Neuronal stem cell (in vitro differentiated cells): ENCODE data around the gene MITF.

Experiments used
- DNase-seq: peaks from one replicate; pipeline ENCODE4 v3.0.0-alpha.2; 2013; ENCODE audit warnings: low spot score
- H2AFZ ChIP-seq: one replicate; pipeline ENCODE4 v1.6.1; 2013; ENCODE audit warnings: mild to moderate bottlenecking, low read length, inconsistent platforms
- H2AK5ac ChIP-seq: 2 replicates; pipeline ENCODE4 v1.6.1; 2013; ENCODE audit warnings: low read depth, mild to moderate bottlenecking, inconsistent platforms, low read length, moderate library complexity, mixed read lengths
- H2BK120ac ChIP-seq: 2 replicates; pipeline ENCODE4 v1.6.1; 2013; ENCODE audit warnings: low read depth, mild to moderate bottlenecking, inconsistent platforms, low read length, moderate library complexity, mixed read lengths
- H2BK12ac ChIP-seq: one replicate; pipeline ENCODE4 v1.6.1; 2013; ENCODE audit warnings: low read length, inconsistent platforms
- H2BK15ac ChIP-seq: 2 replicates; pipeline ENCODE4 v1.6.1; 2013; ENCODE audit warnings: mild to moderate bottlenecking, low read length, inconsistent platforms, mixed read lengths
- H2BK5ac ChIP-seq: one replicate; pipeline ENCODE4 v1.6.1; 2013; ENCODE audit warnings: inconsistent platforms, mild to moderate bottlenecking, low read length, moderate library complexity
- H3K14ac ChIP-seq: one replicate; pipeline ENCODE4 v1.6.1; 2013; ENCODE audit warnings: low read length, inconsistent platforms
- H3K18ac ChIP-seq: 2 replicates; pipeline ENCODE4 v1.6.1; 2013; ENCODE audit warnings: low read length, inconsistent platforms
- H3K23ac ChIP-seq: 2 replicates; pipeline ENCODE4 v1.6.1; 2013; ENCODE audit warnings: low read depth, mild to moderate bottlenecking, mixed read lengths, low read length, inconsistent platforms; ENCODE audit not compliant: poor library complexity
- H3K27ac ChIP-seq: replicated peaks from 3 replicates; pipeline ENCODE4 v1.5.1; 2013; ENCODE audit warnings: low read length, inconsistent platforms
- H3K27me3 ChIP-seq, 3 experiments: 2 replicates each; pipeline ENCODE4 v1.6.1; 2013; ENCODE audit warnings: low read length in 3 of 3, mild to moderate bottlenecking in 2 of 3, inconsistent platforms in 1 of 3, low read depth in 1 of 3, mixed read lengths in 1 of 3, moderate library complexity in 1 of 3; ENCODE audit not compliant: control insufficient read depth in 3 of 3, insufficient read depth in 3 of 3
- H3K36me3 ChIP-seq, 2 donors: replicated peaks in 1 of 2; 2 replicates each; pipeline ENCODE4 v1.6.1; 2013; ENCODE audit warnings: low read length in 2 of 2; ENCODE audit not compliant: control insufficient read depth in 2 of 2, insufficient read depth in 2 of 2
- H3K4ac ChIP-seq: 2 replicates; pipeline ENCODE4 v1.6.1; 2013; ENCODE audit warnings: inconsistent platforms, mild to moderate bottlenecking, low read length, moderate library complexity
- H3K4me1 ChIP-seq, 2 donors: 1 replicate in 1 of 2; 2 replicates in 1 of 2; pipeline ENCODE4 v1.6.1; 2013; ENCODE audit warnings: low read length in 2 of 2, low read depth in 1 of 2; ENCODE audit not compliant: control insufficient read depth in 2 of 2, insufficient read depth in 1 of 2
- H3K4me2 ChIP-seq: one replicate; pipeline ENCODE4 v1.6.1; 2013; ENCODE audit warnings: mild to moderate bottlenecking, low read length, inconsistent platforms; ENCODE audit not compliant: insufficient read depth, poor library complexity, severe bottlenecking
- H3K4me3 ChIP-seq, 2 donors: 2 replicates each; pipeline ENCODE4 v1.5.1; 2013; ENCODE audit warnings: low read length in 2 of 2, mild to moderate bottlenecking in 2 of 2, inconsistent platforms in 1 of 2, moderate library complexity in 1 of 2
- H3K79me1 ChIP-seq: one replicate; pipeline ENCODE4 v1.6.1; 2013; ENCODE audit warnings: low read depth, mild to moderate bottlenecking, inconsistent platforms, low read length, moderate library complexity
- H3K9ac ChIP-seq: one replicate; pipeline ENCODE4 v1.6.1; 2013; ENCODE audit warnings: mild to moderate bottlenecking, low read depth, low read length, inconsistent platforms; ENCODE audit not compliant: poor library complexity
- H3K9me3 ChIP-seq, 2 donors: replicated peaks in 1 of 2; 2 replicates each; pipeline versions ENCODE3 to v1.6.1; 2013; ENCODE audit warnings: low read length in 2 of 2, mild to moderate bottlenecking in 2 of 2, inconsistent platforms in 1 of 2, low read depth in 1 of 2, mixed read lengths in 1 of 2, moderate library complexity in 1 of 2; ENCODE audit not compliant: control insufficient read depth in 2 of 2, insufficient read depth in 1 of 2
- H4K8ac ChIP-seq: one replicate; pipeline ENCODE4 v1.6.1; 2013; ENCODE audit warnings: low read depth, mild to moderate bottlenecking, inconsistent platforms, low read length, moderate library complexity
- H4K91ac ChIP-seq: one replicate; pipeline ENCODE4 v1.6.1; 2013; ENCODE audit warnings: low read length, low read depth, mild to moderate bottlenecking, inconsistent platforms; ENCODE audit not compliant: poor library complexity
- WGBS, 2 donors: extraction: QIAGEN DNeasy Blood & Tissue Kit; methylation state at CpG; one replicate each; pipeline ENCODE4 v1.1.7; 2013; ENCODE audit warnings: missing lambda C conversion rate in 2 of 2, mixed read lengths in 1 of 2; ENCODE audit not compliant: insufficient read length in 2 of 2, insufficient replicate concordance in 1 of 2; ENCODE audit errors: extremely low coverage in 2 of 2; 5-methylcytosine and 5-hydroxymethylcytosine counted together

The MITF gene

GRCh38 chr3:69893274-69893673, 154.0 kb downstream of the MITF start:
- H4K8ac ChIP-seq, result no peak overlapping the region
- no peak overlapping the region for H3K4me3 ChIP-seq
- H3K9ac ChIP-seq, result no peak overlapping the region
- no peak overlapping the region for H3K4ac ChIP-seq
- H2BK15ac ChIP-seq, result no peak overlapping the region
- DNase-seq, result no peak
- H2BK12ac ChIP-seq, result no peak overlapping the region
- H3K27me3 ChIP-seq, result no peaks in the 10 kb centered on the region
- no peak overlapping the region for H2BK120ac ChIP-seq
- no peak overlapping the region for H2AK5ac ChIP-seq
- no peak overlapping the region for H2AFZ ChIP-seq
- H3K9me3 ChIP-seq, result no peaks in the 10 kb centered on the region
- no peak overlapping the region for H3K18ac ChIP-seq
- no peaks in the 10 kb centered on the region for H3K36me3 ChIP-seq
- no peak overlapping the region for H4K91ac ChIP-seq
- no peak overlapping the region for H3K23ac ChIP-seq
- H3K27ac ChIP-seq, result no peak overlapping the region
- no peak overlapping the region for H2BK5ac ChIP-seq
- no CpG with 5 or more reads among the region's 4 CpGs for WGBS, 2 donors
- peaks cover 0 to 7% of the 10 kb centered on the region in 2 donors for H3K4me1 ChIP-seq
- H3K4me2 ChIP-seq, result no peak overlapping the region
- H3K14ac ChIP-seq, result no peak overlapping the region
- no peaks in the 10 kb centered on the region for H3K79me1 ChIP-seq

- WGBS, 2 donors, result no CpG with 5 or more reads among the region's 1 CpG
- H4K8ac ChIP-seq, result no peak overlapping the region
Observed at GRCh38 chr3:69896095-69896494, 156.8 kb downstream of the MITF start.

GRCh38 chr3:69900331-69900730, 161.1 kb downstream of the MITF start:
- DNase-seq, result no peak
- H3K14ac ChIP-seq, result no peak overlapping the region
- no peaks in the 10 kb centered on the region for H3K27me3 ChIP-seq
- no peak overlapping the region for H2BK5ac ChIP-seq
- no peak overlapping the region for H2AFZ ChIP-seq
- H3K23ac ChIP-seq, result no peak overlapping the region
- H2BK15ac ChIP-seq, result no peak overlapping the region
- H4K8ac ChIP-seq, result no peak overlapping the region
- H3K4ac ChIP-seq, result no peak overlapping the region
- H3K4me1 ChIP-seq, result peaks cover 0 to 10% of the 10 kb centered on the region in 2 donors
- no peak overlapping the region for H4K91ac ChIP-seq
- peak overlapping the region; percentile 36 for H3K27ac ChIP-seq
- H3K18ac ChIP-seq, result no peak overlapping the region
- H2BK120ac ChIP-seq, result no peak overlapping the region
- no peaks in the 10 kb centered on the region for H3K79me1 ChIP-seq
- no peak overlapping the region for H2AK5ac ChIP-seq
- H3K36me3 ChIP-seq, result no peaks in the 10 kb centered on the region
- H2BK12ac ChIP-seq, result no peak overlapping the region
- no peak overlapping the region for H3K9ac ChIP-seq
- no peaks in the 10 kb centered on the region for H3K9me3 ChIP-seq
- WGBS, 2 donors, result no CpG with 5 or more reads among the region's 1 CpG
- no peak overlapping the region for H3K4me2 ChIP-seq
- H3K4me3 ChIP-seq, result no peak overlapping the region

More at GRCh38 chr3:69896095-69896494, 156.8 kb downstream of the MITF start:
- Histone ChIP-seq H3K79me1 (no peaks in the 10 kb centered on the region), H4K91ac (no peak overlapping the region), H3K27me3 (no peaks in the 10 kb centered on the region), H3K4me3 (no peak overlapping the region), H2BK15ac (no peak overlapping the region), H3K9me3 (no peaks in the 10 kb centered on the region), H3K27ac (no peak overlapping the region), H2AK5ac (no peak overlapping the region), H3K18ac (no peak overlapping the region), H3K23ac (no peak overlapping the region), H2BK5ac (no peak overlapping the region), H3K4me1 (peaks cover 0 to 7% of the 10 kb centered on the region in 2 donors), H3K4me2 (no peak overlapping the region), H3K4ac (no peak overlapping the region), H2AFZ (no peak overlapping the region), H3K9ac (no peak overlapping the region), H2BK120ac (no peak overlapping the region), H3K36me3 (no peaks in the 10 kb centered on the region), H2BK12ac (no peak overlapping the region), H3K14ac (no peak overlapping the region)
- DNase-seq, result no peak

- H3K4me1 ChIP-seq, result peaks cover 0 to 8% of the 10 kb centered on the region in 2 donors
Observed at GRCh38 chr3:69901802-69902201, 162.5 kb downstream of the MITF start.

More at GRCh38 chr3:69901802-69902201, 162.5 kb downstream of the MITF start:
- no peak overlapping the region for H3K9ac ChIP-seq
- H3K27ac ChIP-seq, result no peak overlapping the region
- no peaks in the 10 kb centered on the region for H3K79me1 ChIP-seq
- H3K4me3 ChIP-seq, result no peak overlapping the region
- H3K9me3 ChIP-seq, result no peaks in the 10 kb centered on the region
- H2AFZ ChIP-seq, result no peak overlapping the region
- no peak overlapping the region for H3K14ac ChIP-seq
- peak overlapping the region; percentile 51 for H2BK15ac ChIP-seq
- no peak overlapping the region for H3K4ac ChIP-seq
- H4K91ac ChIP-seq, result no peak overlapping the region
- no peak for DNase-seq
- no peak overlapping the region for H2BK5ac ChIP-seq
- H2BK120ac ChIP-seq, result no peak overlapping the region
- H2AK5ac ChIP-seq, result no peak overlapping the region
- H3K18ac ChIP-seq, result no peak overlapping the region
- WGBS, 2 donors, result no CpG with 5 or more reads among the region's 1 CpG
- no peak overlapping the region for H4K8ac ChIP-seq
- H3K23ac ChIP-seq, result no peak overlapping the region
- H2BK12ac ChIP-seq, result no peak overlapping the region
- no peaks in the 10 kb centered on the region for H3K36me3 ChIP-seq
- H3K27me3 ChIP-seq, result no peaks in the 10 kb centered on the region
- H3K4me2 ChIP-seq, result no peak overlapping the region
